Stimulated activated memory B cell treated with anti-CD40 and anti-IgM and Interleukin-4, amounts not matched to agents 10 μg/mL and 1 μg/mL and 100 μg/mL, for 72 hours (primary cell): Measurements from ENCODE around the gene ARHGAP29.

ENCODE experiments used
- ATAC-seq: fragments of 150-1000 bp; cut with Tn5 transposase; 2 replicates; pipeline ENCODE4 v1.10.0; 2021
- H3K27ac Mint-ChIP-seq: one replicate; pipeline ENCODE4 v1.8.0; 2022; ENCODE audit warnings: mild to moderate bottlenecking, mixed read lengths
- H3K27me3 Mint-ChIP-seq: one replicate; pipeline ENCODE4 v1.8.0; 2022; ENCODE audit warnings: mixed read lengths
- H3K36me3 Mint-ChIP-seq: one replicate; pipeline ENCODE4 v1.8.0; 2022; ENCODE audit warnings: mixed read lengths
- H3K4me1 Mint-ChIP-seq: one replicate; pipeline ENCODE4 v1.8.0; 2022; ENCODE audit warnings: mixed read lengths
- H3K4me3 Mint-ChIP-seq: one replicate; pipeline ENCODE4 v1.8.0; 2022; ENCODE audit warnings: mild to moderate bottlenecking, moderate library complexity, mixed read lengths
- H3K9me3 Mint-ChIP-seq: one replicate; pipeline ENCODE4 v1.8.0; 2022; ENCODE audit warnings: mixed read lengths

ARHGAP29 gene

GRCh38 chr1:94237291-94238226 is at the start of gene ARHGAP29:
TSS of gene ARHGAP29 (minus strand) at chr1:94237584. CDS start at chr1:94231611, 5,973 bp downstream.
- Mint-ChIP-seq H3K4me1 (peaks cover 12% of the 10 kb centered on the region), H3K9me3 (peaks cover 8% of the 10 kb centered on the region), H3K27ac (no peak within 1 kb of the TSS), H3K36me3 (peaks cover 5% of the 10 kb centered on the region), H3K4me3 (peak within 1 kb of the TSS; percentile 65), H3K27me3 (peaks cover 68% of the 10 kb centered on the region)
- peak; percentile 86 for ATAC-seq

GRCh38 chr1:94286864-94287437 is 49.6 kb upstream of the ARHGAP29 start:
- Mint-ChIP-seq H3K9me3 (no peaks in the 10 kb centered on the region), H3K4me3 (no peak overlapping the region), H3K36me3 (no peaks in the 10 kb centered on the region), H3K27me3 (peaks cover 38% of the 10 kb centered on the region), H3K4me1 (no peaks in the 10 kb centered on the region), H3K27ac (no peak overlapping the region)
- no peak for ATAC-seq

- no peaks in the 10 kb centered on the region for H3K9me3 Mint-ChIP-seq
- no peaks in the 10 kb centered on the region for H3K36me3 Mint-ChIP-seq
- no peaks in the 10 kb centered on the region for H3K4me1 Mint-ChIP-seq
- H3K27ac Mint-ChIP-seq: no peak overlapping the region
- no peak for ATAC-seq
- peaks cover 28% of the 10 kb centered on the region for H3K27me3 Mint-ChIP-seq
- H3K4me3 Mint-ChIP-seq: no peak overlapping the region
Observed at GRCh38 chr1:94285031-94285654, 47.8 kb upstream of the ARHGAP29 start.

- H3K27ac Mint-ChIP-seq: no peak overlapping the region
- no peaks in the 10 kb centered on the region for H3K36me3 Mint-ChIP-seq
- peaks cover 31% of the 10 kb centered on the region for H3K27me3 Mint-ChIP-seq
- H3K9me3 Mint-ChIP-seq: no peaks in the 10 kb centered on the region
- no peak for ATAC-seq
- no peak overlapping the region for H3K4me3 Mint-ChIP-seq
- no peaks in the 10 kb centered on the region for H3K4me1 Mint-ChIP-seq
Observed at GRCh38 chr1:94284476-94284875, 47.1 kb upstream of the ARHGAP29 start.

- H3K27ac Mint-ChIP-seq: no peak overlapping the region
- no peaks in the 10 kb centered on the region for H3K9me3 Mint-ChIP-seq
- no peak for ATAC-seq
- no peak overlapping the region for H3K4me3 Mint-ChIP-seq
- H3K27me3 Mint-ChIP-seq: peaks cover 31% of the 10 kb centered on the region
- no peaks in the 10 kb centered on the region for H3K4me1 Mint-ChIP-seq
- H3K36me3 Mint-ChIP-seq: no peaks in the 10 kb centered on the region
Observed at GRCh38 chr1:94283462-94283861, 46.1 kb upstream of the ARHGAP29 start.

GRCh38 chr1:94282143-94282711 is 44.8 kb upstream of the ARHGAP29 start:
- no peak overlapping the region for H3K27ac Mint-ChIP-seq
- peaks cover 31% of the 10 kb centered on the region for H3K27me3 Mint-ChIP-seq
- H3K36me3 Mint-ChIP-seq: no peaks in the 10 kb centered on the region
- H3K4me3 Mint-ChIP-seq: no peak overlapping the region
- ATAC-seq: no peak
- no peaks in the 10 kb centered on the region for H3K9me3 Mint-ChIP-seq
- no peaks in the 10 kb centered on the region for H3K4me1 Mint-ChIP-seq

- H3K4me1 Mint-ChIP-seq: no peaks in the 10 kb centered on the region
- ATAC-seq: no peak
- no peaks in the 10 kb centered on the region for H3K36me3 Mint-ChIP-seq
- H3K27me3 Mint-ChIP-seq: peaks cover 31% of the 10 kb centered on the region
- no peak overlapping the region for H3K4me3 Mint-ChIP-seq
- H3K9me3 Mint-ChIP-seq: no peaks in the 10 kb centered on the region
- no peak overlapping the region for H3K27ac Mint-ChIP-seq
Observed at GRCh38 chr1:94281361-94282142, 44.2 kb upstream of the ARHGAP29 start.

- Mint-ChIP-seq H3K4me1 (no peaks in the 10 kb centered on the region), H3K9me3 (no peaks in the 10 kb centered on the region), H3K27me3 (peaks cover 34% of the 10 kb centered on the region), H3K27ac (no peak overlapping the region), H3K4me3 (no peak overlapping the region), H3K36me3 (no peaks in the 10 kb centered on the region)
- no peak for ATAC-seq
Observed at GRCh38 chr1:94280541-94280940, 43.2 kb upstream of the ARHGAP29 start.

GRCh38 chr1:94279462-94279861 is 42.1 kb upstream of the ARHGAP29 start:
- peaks cover 35% of the 10 kb centered on the region for H3K27me3 Mint-ChIP-seq
- no peak overlapping the region for H3K4me3 Mint-ChIP-seq
- no peak for ATAC-seq
- no peaks in the 10 kb centered on the region for H3K9me3 Mint-ChIP-seq
- H3K27ac Mint-ChIP-seq: no peak overlapping the region
- no peaks in the 10 kb centered on the region for H3K4me1 Mint-ChIP-seq
- H3K36me3 Mint-ChIP-seq: no peaks in the 10 kb centered on the region

GRCh38 chr1:94279038-94279437 is 41.7 kb upstream of the ARHGAP29 start:
- no peak overlapping the region for H3K27ac Mint-ChIP-seq
- no peak for ATAC-seq
- no peak overlapping the region for H3K4me3 Mint-ChIP-seq
- no peaks in the 10 kb centered on the region for H3K9me3 Mint-ChIP-seq
- peaks cover 35% of the 10 kb centered on the region for H3K27me3 Mint-ChIP-seq
- H3K4me1 Mint-ChIP-seq: no peaks in the 10 kb centered on the region
- no peaks in the 10 kb centered on the region for H3K36me3 Mint-ChIP-seq

- Mint-ChIP-seq H3K27me3 (peaks cover 37% of the 10 kb centered on the region), H3K36me3 (no peaks in the 10 kb centered on the region), H3K27ac (no peak overlapping the region), H3K4me1 (no peaks in the 10 kb centered on the region), H3K9me3 (no peaks in the 10 kb centered on the region), H3K4me3 (no peak overlapping the region)
- ATAC-seq: no peak
Observed at GRCh38 chr1:94276988-94277434, 39.6 kb upstream of the ARHGAP29 start.

GRCh38 chr1:94275083-94275482 is 37.7 kb upstream of the ARHGAP29 start:
- ATAC-seq: no peak

GRCh38 chr1:94274561-94274960 is 37.2 kb upstream of the ARHGAP29 start:
- no peak for ATAC-seq
- peaks cover 23% of the 10 kb centered on the region for H3K27me3 Mint-ChIP-seq
- H3K27ac Mint-ChIP-seq: no peak overlapping the region
- H3K36me3 Mint-ChIP-seq: no peaks in the 10 kb centered on the region
- no peak overlapping the region for H3K4me3 Mint-ChIP-seq
- no peaks in the 10 kb centered on the region for H3K9me3 Mint-ChIP-seq
- no peaks in the 10 kb centered on the region for H3K4me1 Mint-ChIP-seq

More at GRCh38 chr1:94275083-94275482, 37.7 kb upstream of the ARHGAP29 start:
- peaks cover 29% of the 10 kb centered on the region for H3K27me3 Mint-ChIP-seq
- H3K4me3 Mint-ChIP-seq: no peak overlapping the region
- H3K4me1 Mint-ChIP-seq: no peaks in the 10 kb centered on the region
- H3K27ac Mint-ChIP-seq: no peak overlapping the region
- no peaks in the 10 kb centered on the region for H3K9me3 Mint-ChIP-seq
- no peaks in the 10 kb centered on the region for H3K36me3 Mint-ChIP-seq

- no peaks in the 10 kb centered on the region for H3K4me1 Mint-ChIP-seq
Observed at GRCh38 chr1:94273111-94273510, 35.7 kb upstream of the ARHGAP29 start.

More at GRCh38 chr1:94273111-94273510, 35.7 kb upstream of the ARHGAP29 start:
- Mint-ChIP-seq H3K27me3 (peaks cover 22% of the 10 kb centered on the region), H3K4me3 (no peak overlapping the region), H3K36me3 (no peaks in the 10 kb centered on the region), H3K27ac (no peak overlapping the region), H3K9me3 (no peaks in the 10 kb centered on the region)
- ATAC-seq: no peak
